Uterus (tissue), 4 donors: Measurements from ENCODE around the gene TARDBP. TPM values are rescaled to one million over a fixed set of nuclear protein-coding genes. Genes with fewer than 3 reads are reported as not detected.
"Not testable (repeated sequence)": the region's sequence is repeated elsewhere in the genome, so short reads cannot be mapped to it uniquely, and the experiment has no call there.

Experiments
- DNase-seq, 2 donors: peaks; one replicate each; pipeline ENCODE4 v3.0.0-alpha.2; 2019 to 2020
- H3K27ac ChIP-seq, 2 donors: fragments of 200-600 bp; sonication (generic); 1 replicate in 1 of 2; 2 replicates in 1 of 2; pipeline ENCODE4 v1.5.1; 2016 to 2018
- H3K27me3 ChIP-seq, 2 donors: fragments of 200-600 bp; sonication (generic); one replicate each; pipeline ENCODE4 v1.5.1; 2018 to 2019; ENCODE audit warnings: control low read depth in 1 of 2
- H3K36me3 ChIP-seq, 2 donors: fragments of 200-600 bp; sonication (generic); one replicate each; pipeline ENCODE4 v1.5.1; 2019; ENCODE audit warnings: control low read depth in 1 of 2
- H3K4me1 ChIP-seq, 2 donors: fragments of 200-600 bp; sonication (generic); one replicate each; pipeline ENCODE4 v1.5.1; 2018 to 2019; ENCODE audit warnings: control low read depth in 1 of 2
- H3K4me3 ChIP-seq, 2 donors: fragments of 200-600 bp; sonication (generic); 1 replicate in 1 of 2; 2 replicates in 1 of 2; pipeline ENCODE4 v1.5.1; 2018 to 2019; ENCODE audit warnings: mild to moderate bottlenecking in 1 of 2
- H3K9me3 ChIP-seq, 2 donors: fragments of 200-600 bp; sonication (generic); one replicate each; pipeline ENCODE4 v1.5.1; 2019; ENCODE audit warnings: control low read depth in 1 of 2
- POLR2A ChIP-seq, 2 donors: fragments of 450-650 bp; IDR thresholded peaks; one replicate each; pipeline ENCODE4 v1.6.1; 2016; ENCODE audit warnings: antibody characterized with exemption in 2 of 2, mild to moderate bottlenecking in 1 of 2, moderate library complexity in 1 of 2
- intact Hi-C: fragments of 100-400 bp; cut with DNase I; formaldehyde crosslinking; loops from one replicate; pipeline ENCODE4 v1.15.1; 2023; ENCODE audit warnings: low total_unique reads
- total RNA-seq, 4 donors: library from RNA; depleted of rRNA in 3 of 4; stranded (reverse); fragments of >200 nt in 3 of 4; gene quantifications; one replicate each; pipeline versions ENCODE4 v1.1.0 to v1.2.4, GENCODE V29; 2014 to 2023
- TF ChIP-seq, protein P1 (sequence below), 4 experiments: fragments of 200-600 bp in 2 of 4; fragments of 450-650 bp in 2 of 4; sonication (generic) in 2 of 4; IDR thresholded peaks; one replicate each; pipeline ENCODE4 v1.5.1; 2016 to 2019; ENCODE audit warnings: antibody characterized with exemption in 4 of 4, mild to moderate bottlenecking in 2 of 4, moderate library complexity in 1 of 4
- donor health status: DM: yes; HTN: yes; CAD: no.

TARDBP gene
- total RNA-seq, 4 donors from 2014 or later, result 176 to 617 (median 207) TPM

DNA sequence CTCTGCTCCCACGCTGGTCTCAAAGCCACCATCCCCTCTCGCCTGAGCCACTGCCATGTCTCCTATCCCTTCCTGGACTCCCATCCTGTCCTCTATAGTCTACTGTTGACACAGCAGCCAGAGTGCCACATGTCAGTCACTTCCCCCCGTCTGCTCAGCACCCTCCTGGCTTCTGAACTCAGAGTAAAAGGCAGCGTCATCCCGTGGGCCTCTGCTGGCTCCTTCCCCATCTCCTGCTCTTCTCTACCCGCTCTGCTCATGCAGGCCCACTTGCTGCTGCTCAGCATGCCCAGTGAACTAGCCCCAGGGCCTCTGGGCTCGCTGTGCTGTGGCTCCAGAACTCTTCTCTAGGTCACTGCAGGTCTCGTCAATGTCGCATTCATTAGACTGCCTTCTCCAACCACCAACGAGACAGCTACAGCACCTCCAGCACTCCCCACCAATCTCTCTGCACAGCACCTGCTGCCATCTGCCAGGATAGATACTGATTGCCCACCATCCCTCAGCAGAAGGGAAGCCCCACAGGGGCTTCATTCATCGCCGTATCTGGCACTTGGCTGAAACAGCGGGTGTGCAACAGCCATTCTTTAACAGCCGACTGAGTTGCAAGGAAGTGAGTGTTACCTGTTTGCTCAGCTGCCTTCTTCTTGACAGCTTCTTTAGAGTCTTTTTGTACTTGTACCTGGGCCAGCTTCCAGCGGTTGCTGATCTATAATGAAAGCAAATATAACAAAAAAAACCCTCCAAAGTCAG, 59.2 kb downstream of the TARDBP start:
- Histone ChIP-seq H3K4me3 (no peak overlapping the region), H3K9me3 (no peaks in the 10 kb centered on the region), H3K4me1 (no peaks in the 10 kb centered on the region), H3K27me3 (no peaks in the 10 kb centered on the region), H3K36me3 (no peaks in the 10 kb centered on the region), H3K27ac (no peak overlapping the region)
- TF ChIP-seq, protein P1, sequence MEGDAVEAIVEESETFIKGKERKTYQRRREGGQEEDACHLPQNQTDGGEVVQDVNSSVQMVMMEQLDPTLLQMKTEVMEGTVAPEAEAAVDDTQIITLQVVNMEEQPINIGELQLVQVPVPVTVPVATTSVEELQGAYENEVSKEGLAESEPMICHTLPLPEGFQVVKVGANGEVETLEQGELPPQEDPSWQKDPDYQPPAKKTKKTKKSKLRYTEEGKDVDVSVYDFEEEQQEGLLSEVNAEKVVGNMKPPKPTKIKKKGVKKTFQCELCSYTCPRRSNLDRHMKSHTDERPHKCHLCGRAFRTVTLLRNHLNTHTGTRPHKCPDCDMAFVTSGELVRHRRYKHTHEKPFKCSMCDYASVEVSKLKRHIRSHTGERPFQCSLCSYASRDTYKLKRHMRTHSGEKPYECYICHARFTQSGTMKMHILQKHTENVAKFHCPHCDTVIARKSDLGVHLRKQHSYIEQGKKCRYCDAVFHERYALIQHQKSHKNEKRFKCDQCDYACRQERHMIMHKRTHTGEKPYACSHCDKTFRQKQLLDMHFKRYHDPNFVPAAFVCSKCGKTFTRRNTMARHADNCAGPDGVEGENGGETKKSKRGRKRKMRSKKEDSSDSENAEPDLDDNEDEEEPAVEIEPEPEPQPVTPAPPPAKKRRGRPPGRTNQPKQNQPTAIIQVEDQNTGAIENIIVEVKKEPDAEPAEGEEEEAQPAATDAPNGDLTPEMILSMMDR (IDR thresholded peaks at IDR 0.05), result no peak
- TF ChIP-seq POLR2A (IDR thresholded peaks at IDR 0.05), result no peak
- DNase-seq, result no peak
- intact Hi-C loops, result no loop called here

DNA sequence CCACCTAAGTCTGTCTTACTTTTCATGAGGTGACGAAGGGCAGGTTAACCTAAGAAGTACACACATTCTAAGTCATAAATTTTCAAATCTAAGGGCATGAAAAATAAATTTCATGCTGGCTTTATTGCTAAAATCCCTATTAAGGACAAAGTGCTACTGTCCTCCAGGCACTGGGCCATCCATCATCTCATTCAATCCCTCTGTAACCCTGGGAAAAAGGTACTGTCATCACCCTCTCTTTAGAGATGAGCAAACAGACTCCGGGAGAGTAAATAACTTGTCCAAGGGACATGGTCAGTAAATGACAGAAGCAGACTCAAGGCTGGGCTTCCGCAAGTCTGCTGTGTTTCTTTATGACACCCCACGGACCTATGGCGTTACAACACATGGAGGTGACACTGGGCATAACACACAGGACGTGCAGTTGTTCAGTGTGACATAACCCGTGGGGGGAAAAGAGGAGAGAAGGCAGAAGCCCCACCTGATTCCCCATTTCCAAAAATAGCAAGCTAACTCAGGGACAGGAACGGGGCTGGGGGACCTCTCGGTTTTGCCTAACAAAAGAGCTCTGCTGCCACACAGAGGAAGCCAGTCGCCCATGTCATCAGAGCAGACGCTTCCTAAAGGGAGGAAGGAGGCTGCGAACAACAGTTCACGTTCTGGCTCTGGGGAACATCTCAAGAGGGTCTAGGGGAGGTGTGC, 59.9 kb downstream of the TARDBP start:
- Histone ChIP-seq H3K27me3 (no peaks in the 10 kb centered on the region), H3K36me3 (no peaks in the 10 kb centered on the region), H3K4me3 (no peak overlapping the region), H3K27ac (no peak overlapping the region), H3K4me1 (no peaks in the 10 kb centered on the region), H3K9me3 (no peaks in the 10 kb centered on the region)
- no peak for TF ChIP-seq POLR2A (IDR thresholded peaks at IDR 0.05)
- TF ChIP-seq, protein P1 (IDR thresholded peaks at IDR 0.05), result no peak
- intact Hi-C loops, result no loop called here
- no peak for DNase-seq

DNA sequence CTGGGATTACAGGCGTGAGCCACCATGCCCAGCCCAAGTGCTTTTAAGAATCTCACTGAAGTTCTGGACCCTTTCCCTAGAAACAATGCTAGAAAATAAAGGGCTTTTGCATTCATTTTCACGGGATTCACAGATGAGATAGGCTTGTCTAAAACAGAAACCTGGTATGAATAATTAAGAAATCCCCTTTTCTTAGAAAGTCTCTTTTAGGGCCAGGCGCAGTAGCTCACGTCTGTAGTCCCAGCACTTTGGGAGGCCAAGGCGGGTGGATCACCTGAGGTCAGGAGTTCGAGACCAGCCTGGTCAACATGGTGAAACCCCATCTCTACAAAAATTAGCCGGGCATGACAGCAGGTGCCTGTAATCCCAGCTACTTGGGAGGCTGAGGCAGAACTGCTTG, 60.9 kb downstream of the TARDBP start:
- H3K36me3 ChIP-seq, H3K9me3 ChIP-seq, intact Hi-C loops, DNase-seq, H3K27me3 ChIP-seq, H3K4me3 ChIP-seq, H3K27ac ChIP-seq, H3K4me1 ChIP-seq: not testable (repeated sequence)

Other genes starting within 250 kb of the TARDBP start
- 10 to 100 TPM in 1 of 4 donors, 1 to 10 TPM in 2, under 1 TPM in 1; 0.59 to 49.2 (median 3.9) TPM for gene CASZ1, start 216.0 kb upstream of the TARDBP start, total RNA-seq
- gene MASP2, start 34.6 kb downstream of the TARDBP start, total RNA-seq, result not detected
- gene SRM, start 47.4 kb downstream of the TARDBP start, total RNA-seq, result 10 to 100 TPM; 15.5 to 86.3 (median 42.8) TPM
- gene EXOSC10, start 87.2 kb downstream of the TARDBP start, total RNA-seq, result 10 to 100 TPM; 32.4 to 98.1 (median 59.9) TPM
- 1 to 10 TPM in 1 of 4 donors, under 1 TPM in 2, not detected in 1; 0.82 to 1.9 (median 0.88) TPM for gene ANGPTL7, start 176.7 kb downstream of the TARDBP start, total RNA-seq
- 10 to 100 TPM; 22.9 to 51.5 (median 40.3) TPM for gene MTOR, start 249.9 kb downstream of the TARDBP start, total RNA-seq